Hepatocyte (in vitro differentiated cells): Measurements from ENCODE around the gene ISM2. TPM values are rescaled to one million over a fixed set of nuclear protein-coding genes. Genes with fewer than 3 reads are reported as not detected.

Experiments
- DNase-seq: peaks from one replicate; pipeline ENCODE4 v3.0.0-alpha.2; 2016; ENCODE audit warnings: low spot score
- H2AFZ ChIP-seq: fragments of 200-600 bp; sonication (generic); 2 replicates; pipeline ENCODE4 v1.6.0; 2016; ENCODE audit warnings: antibody characterized with exemption, mild to moderate bottlenecking
- H3K27ac ChIP-seq: fragments of 200-600 bp; sonication (generic); 2 replicates; pipeline ENCODE4 v1.5.1; 2016; ENCODE audit warnings: mild to moderate bottlenecking
- H3K27me3 ChIP-seq: fragments of 200-600 bp; sonication (generic); 2 replicates; pipeline ENCODE4 v1.6.1; 2016
- H3K36me3 ChIP-seq: fragments of 200-600 bp; sonication (generic); replicated peaks from 2 replicates; pipeline ENCODE4 v1.5.1; 2016; ENCODE audit warnings: low read depth; ENCODE audit not compliant: insufficient read depth
- H3K4me1 ChIP-seq: fragments of 200-600 bp; sonication (generic); 2 replicates; pipeline ENCODE4 v1.5.1; 2016; ENCODE audit warnings: mild to moderate bottlenecking, moderate library complexity; ENCODE audit not compliant: insufficient read depth
- H3K4me2 ChIP-seq: fragments of 200-600 bp; sonication (generic); 2 replicates; pipeline ENCODE4 v1.6.0; 2016
- H3K4me3 ChIP-seq: fragments of 200-600 bp; sonication (generic); 2 replicates; pipeline ENCODE4 v1.5.1; 2016; ENCODE audit warnings: mild to moderate bottlenecking
- H3K79me2 ChIP-seq: fragments of 200-600 bp; sonication (generic); 2 replicates; pipeline ENCODE4 v1.6.0; 2017; ENCODE audit warnings: mild to moderate bottlenecking
- H3K9me2 ChIP-seq: fragments of 200-600 bp; sonication (generic); replicated peaks from 2 replicates; pipeline ENCODE4 v1.6.0; 2017; ENCODE audit warnings: mild to moderate bottlenecking; ENCODE audit not compliant: insufficient read depth
- H3K9me3 ChIP-seq: fragments of 200-600 bp; sonication (generic); 2 replicates; pipeline ENCODE4 v1.5.1; 2016; ENCODE audit warnings: low read depth, mild to moderate bottlenecking
- H4K20me1 ChIP-seq: fragments of 200-600 bp; sonication (generic); 2 replicates; pipeline ENCODE4 v1.6.0; 2016; ENCODE audit warnings: mild to moderate bottlenecking; ENCODE audit not compliant: insufficient read depth, poor library complexity, severe bottlenecking
- EZH2 ChIP-seq: fragments of 200-600 bp; sonication (generic); IDR thresholded peaks from 2 replicates; pipeline ENCODE4 v1.6.1; 2016; ENCODE audit warnings: antibody characterized with exemption, mild to moderate bottlenecking, borderline replicate concordance
- EZH2phosphoT487 ChIP-seq: fragments of 200-600 bp; sonication (generic); IDR thresholded peaks from one replicate; pipeline ENCODE4 v1.6.1; 2018; ENCODE audit warnings: antibody characterized with exemption, mild to moderate bottlenecking, low read depth, moderate library complexity; ENCODE audit not compliant: unreplicated experiment, severe bottlenecking
- WGBS: methylation state at CpG from one replicate; pipeline ENCODE4 v1.1.6; 2016; ENCODE audit warnings: low lambda C conversion rate; ENCODE audit errors: missing lambda C conversion rate; 5-methylcytosine and 5-hydroxymethylcytosine counted together
- polyA plus RNA-seq: library from polyadenylated mRNA; unstranded; fragments of >200 nt; fragmentation: Nextera tagmentation; extraction: Ambion mirVana; gene quantifications from 2 replicates; pipeline ENCODE4 v1.2.1, GENCODE V29; 2016
- total RNA-seq: library from RNA; depleted of rRNA; stranded (reverse); fragments of >200 nt; gene quantifications from 2 replicates; pipeline ENCODE4 v1.2.3, GENCODE V29; 2014
- TF ChIP-seq, protein P1 (sequence below): fragments of 200-600 bp; sonication (generic); IDR thresholded peaks from 2 replicates; pipeline ENCODE4 v1.5.1; 2016; ENCODE audit warnings: antibody characterized with exemption, mild to moderate bottlenecking; ENCODE audit not compliant: poor library complexity

The ISM2 gene
- total and polyA plus RNA-seq, 2 experiments from 2014 or later: 5.1 to 6.3 TPM

DNA sequence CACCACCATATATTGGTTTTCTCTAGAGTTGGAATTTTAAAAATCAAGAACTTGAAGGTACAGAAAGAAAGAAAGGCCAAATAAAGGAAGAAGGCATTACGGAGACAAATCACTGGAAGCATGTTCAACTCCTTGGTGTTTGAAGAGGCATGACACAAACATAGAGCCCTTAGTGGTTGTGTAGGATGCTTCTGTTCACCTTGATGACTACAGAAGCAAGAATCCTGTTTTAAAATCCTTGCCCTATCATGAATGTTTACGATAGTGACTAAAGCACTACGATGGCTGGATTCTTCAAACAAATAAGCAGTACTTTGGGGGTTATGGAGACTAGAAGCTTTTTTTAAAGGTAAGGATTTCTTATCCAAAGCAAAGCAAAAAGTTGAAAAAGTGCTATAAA, 10.3 kb upstream of the ISM2 start:
- Histone ChIP-seq H3K4me1 (peaks cover 4% of the 10 kb centered on the region), H3K79me2 (no peaks in the 10 kb centered on the region), H3K27me3 (no peaks in the 10 kb centered on the region), H4K20me1 (no peaks in the 10 kb centered on the region), H3K9me3 (no peaks in the 10 kb centered on the region), H3K27ac (peak overlapping the region; percentile 58), H3K36me3 (no peaks in the 10 kb centered on the region), H3K9me2 (no peaks in the 10 kb centered on the region), H3K4me3 (no peak overlapping the region), H3K4me2 (no peak overlapping the region), H2AFZ (no peak overlapping the region)
- no peak for DNase-seq
- 77% methylated on average over 3 of the region's 3 CpGs for WGBS
- TF ChIP-seq EZH2 (no peak), EZH2phosphoT487 (no peak)
- TF ChIP-seq, protein P1, sequence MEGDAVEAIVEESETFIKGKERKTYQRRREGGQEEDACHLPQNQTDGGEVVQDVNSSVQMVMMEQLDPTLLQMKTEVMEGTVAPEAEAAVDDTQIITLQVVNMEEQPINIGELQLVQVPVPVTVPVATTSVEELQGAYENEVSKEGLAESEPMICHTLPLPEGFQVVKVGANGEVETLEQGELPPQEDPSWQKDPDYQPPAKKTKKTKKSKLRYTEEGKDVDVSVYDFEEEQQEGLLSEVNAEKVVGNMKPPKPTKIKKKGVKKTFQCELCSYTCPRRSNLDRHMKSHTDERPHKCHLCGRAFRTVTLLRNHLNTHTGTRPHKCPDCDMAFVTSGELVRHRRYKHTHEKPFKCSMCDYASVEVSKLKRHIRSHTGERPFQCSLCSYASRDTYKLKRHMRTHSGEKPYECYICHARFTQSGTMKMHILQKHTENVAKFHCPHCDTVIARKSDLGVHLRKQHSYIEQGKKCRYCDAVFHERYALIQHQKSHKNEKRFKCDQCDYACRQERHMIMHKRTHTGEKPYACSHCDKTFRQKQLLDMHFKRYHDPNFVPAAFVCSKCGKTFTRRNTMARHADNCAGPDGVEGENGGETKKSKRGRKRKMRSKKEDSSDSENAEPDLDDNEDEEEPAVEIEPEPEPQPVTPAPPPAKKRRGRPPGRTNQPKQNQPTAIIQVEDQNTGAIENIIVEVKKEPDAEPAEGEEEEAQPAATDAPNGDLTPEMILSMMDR: no peak

DNA sequence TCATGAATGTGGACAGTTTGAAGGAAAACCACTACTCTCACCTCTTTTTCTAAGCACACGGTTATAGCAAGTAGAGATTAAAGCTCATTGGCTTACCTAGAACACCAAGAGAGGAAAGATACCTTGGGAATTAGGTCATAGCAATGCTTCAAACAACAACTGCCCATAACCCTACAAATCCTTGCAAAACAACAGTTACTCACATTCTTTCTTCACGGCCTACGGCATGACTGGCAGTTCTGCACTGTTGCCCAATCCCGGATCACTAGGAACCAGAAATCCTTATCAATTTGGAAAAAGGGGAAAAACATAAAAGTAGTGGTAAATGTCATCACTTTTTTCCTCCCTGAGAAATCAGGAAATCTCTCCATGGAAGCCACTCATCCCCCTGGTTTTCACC, 9.6 kb upstream of the ISM2 start:
- WGBS: 62% methylated on average over 4 of the region's 4 CpGs
- peaks cover 4% of the 10 kb centered on the region for H3K4me1 ChIP-seq
- H3K36me3 ChIP-seq: no peaks in the 10 kb centered on the region
- no peaks in the 10 kb centered on the region for H3K9me2 ChIP-seq
- TF ChIP-seq, protein P1: no peak
- TF ChIP-seq EZH2 (no peak), EZH2phosphoT487 (no peak)
- DNase-seq: no peak
- H3K27ac ChIP-seq: peak overlapping the region; percentile 58
- no peak overlapping the region for H3K4me2 ChIP-seq
- H3K4me3 ChIP-seq: no peak overlapping the region
- H4K20me1 ChIP-seq: no peaks in the 10 kb centered on the region
- no peaks in the 10 kb centered on the region for H3K27me3 ChIP-seq
- H3K9me3 ChIP-seq: no peaks in the 10 kb centered on the region
- H2AFZ ChIP-seq: no peak overlapping the region
- no peaks in the 10 kb centered on the region for H3K79me2 ChIP-seq

DNA sequence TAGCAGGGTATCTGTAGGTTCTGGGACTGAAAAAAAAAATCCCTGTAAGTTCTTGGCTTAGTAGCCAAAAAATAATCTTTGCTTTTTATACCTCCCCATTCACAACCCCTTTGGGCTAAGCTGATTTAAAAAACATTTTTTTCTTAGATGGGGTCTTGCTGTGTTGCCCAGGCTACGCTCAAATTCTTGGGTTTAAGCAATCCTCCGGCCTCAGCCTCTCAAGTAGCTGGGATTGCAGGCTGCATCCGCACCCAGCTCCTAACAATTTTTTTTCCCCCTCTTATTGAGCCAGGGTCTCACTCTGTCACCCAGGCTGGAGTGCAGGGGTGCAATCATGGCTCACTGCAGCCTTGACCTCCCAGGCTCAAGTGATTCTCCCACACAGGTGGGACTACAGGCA, 9.1 kb upstream of the ISM2 start:
- no peak overlapping the region for H3K4me2 ChIP-seq
- no peaks in the 10 kb centered on the region for H3K9me2 ChIP-seq
- no peaks in the 10 kb centered on the region for H3K79me2 ChIP-seq
- no peaks in the 10 kb centered on the region for H3K27me3 ChIP-seq
- peak overlapping the region; percentile 40 for H3K27ac ChIP-seq
- peaks cover 4% of the 10 kb centered on the region for H3K4me1 ChIP-seq
- H2AFZ ChIP-seq: no peak overlapping the region
- H4K20me1 ChIP-seq: no peaks in the 10 kb centered on the region
- H3K9me3 ChIP-seq: no peaks in the 10 kb centered on the region
- no peak for DNase-seq
- 96% methylated on average over 3 of the region's 3 CpGs for WGBS
- H3K4me3 ChIP-seq: no peak overlapping the region
- TF ChIP-seq EZH2phosphoT487 (no peak), EZH2 (no peak)
- TF ChIP-seq, protein P1: no peak
- no peaks in the 10 kb centered on the region for H3K36me3 ChIP-seq

DNA sequence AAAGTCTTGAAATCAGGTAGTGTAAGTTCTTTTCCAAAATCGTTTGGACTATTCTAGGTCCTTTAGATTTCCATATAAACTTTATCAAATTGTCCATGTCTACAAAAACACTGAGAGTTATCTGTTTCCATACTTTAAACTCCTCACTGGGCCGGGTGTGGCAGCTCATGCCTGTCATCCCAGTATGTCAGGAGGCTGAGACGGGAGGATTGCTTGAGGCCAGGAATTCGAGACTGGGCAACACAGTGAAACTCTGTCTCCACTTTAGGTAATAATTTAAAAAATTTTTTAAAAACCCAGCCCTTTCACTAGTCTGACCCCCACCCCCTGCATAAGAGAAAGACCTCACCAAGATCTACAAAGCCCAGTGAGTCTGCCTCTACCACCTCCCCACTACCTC, 6.4 kb upstream of the ISM2 start:
- Histone ChIP-seq H4K20me1 (no peaks in the 10 kb centered on the region), H3K4me2 (no peak overlapping the region), H3K79me2 (no peaks in the 10 kb centered on the region), H3K27me3 (peaks cover 8% of the 10 kb centered on the region), H3K27ac (no peak overlapping the region), H3K9me2 (no peaks in the 10 kb centered on the region), H3K36me3 (no peaks in the 10 kb centered on the region), H3K4me1 (peaks cover 4% of the 10 kb centered on the region), H3K9me3 (no peaks in the 10 kb centered on the region), H2AFZ (no peak overlapping the region), H3K4me3 (no peak overlapping the region)
- DNase-seq: no peak
- no peak for TF ChIP-seq EZH2phosphoT487
- WGBS: 66% methylated on average over 4 of the region's 4 CpGs
